Type B pancreatic cell (in vitro differentiated cells): Measurements from ENCODE around the gene TOM1L2. TPM values are rescaled to one million over a fixed set of nuclear protein-coding genes. Genes with fewer than 3 reads are reported as not detected.

Source experiments
- DNase-seq: peaks from one replicate; pipeline ENCODE4 v3.0.0; 2021; ENCODE audit warnings: mixed read lengths; ENCODE audit not compliant: unreplicated experiment; ENCODE audit errors: extremely low spot score
- H3K27ac Mint-ChIP-seq: 2 replicates; pipeline ENCODE4 v1.8.0; 2021; ENCODE audit warnings: mild to moderate bottlenecking, mixed read lengths
- H3K27me3 Mint-ChIP-seq: 2 replicates; pipeline ENCODE4 v1.8.0; 2021; ENCODE audit warnings: mixed read lengths
- H3K36me3 Mint-ChIP-seq: 2 replicates; pipeline ENCODE4 v1.8.0; 2021; ENCODE audit warnings: mixed read lengths
- H3K4me1 Mint-ChIP-seq: one replicate; pipeline ENCODE4 v1.8.0; 2021; ENCODE audit warnings: mixed read lengths; ENCODE audit not compliant: unreplicated experiment
- H3K4me3 Mint-ChIP-seq: 2 replicates; pipeline ENCODE4 v1.8.0; 2021; ENCODE audit warnings: mild to moderate bottlenecking, mixed read lengths
- H3K9me3 Mint-ChIP-seq: 2 replicates; pipeline ENCODE4 v1.8.0; 2021; ENCODE audit warnings: mixed read lengths
- CTCF ChIP-seq: fragments of 200-600 bp; sonication (generic); conservative IDR thresholded peaks from 2 replicates; pipeline ENCODE4 v1.5.0; 2021; ENCODE audit warnings: antibody characterized with exemption, mild to moderate bottlenecking
- total RNA-seq: library from RNA; stranded (reverse); gene quantifications from 2 replicates; pipeline ENCODE4 v1.2.1, GENCODE V29; 2021; ENCODE audit warnings: low replicate concordance

TOM1L2 gene
- total RNA-seq, 1 donor from 2014 or later, result 62.5 TPM

GRCh38 chr17:18017958-18018357, 45.8 kb upstream of the TOM1L2 start:
- Mint-ChIP-seq H3K9me3 (no peaks in the 10 kb centered on the region), H3K36me3 (peaks cover 3% of the 10 kb centered on the region), H3K27me3 (no peaks in the 10 kb centered on the region), H3K4me1 (peaks cover 12% of the 10 kb centered on the region), H3K27ac (peak overlapping the region; percentile 46), H3K4me3 (no peak overlapping the region)
- no peak for TF ChIP-seq CTCF
- no peak for DNase-seq

GRCh38 chr17:18016426-18016825, 44.2 kb upstream of the TOM1L2 start:
- Mint-ChIP-seq H3K4me1 (peaks cover 12% of the 10 kb centered on the region), H3K27me3 (no peaks in the 10 kb centered on the region), H3K27ac (no peak overlapping the region), H3K9me3 (no peaks in the 10 kb centered on the region), H3K4me3 (no peak overlapping the region), H3K36me3 (peaks cover 6% of the 10 kb centered on the region)
- TF ChIP-seq CTCF, result no peak
- DNase-seq, result no peak

- no peak for DNase-seq
- Mint-ChIP-seq H3K27me3 (no peaks in the 10 kb centered on the region), H3K9me3 (no peaks in the 10 kb centered on the region), H3K27ac (no peak overlapping the region), H3K36me3 (peaks cover 6% of the 10 kb centered on the region), H3K4me3 (no peak overlapping the region), H3K4me1 (peaks cover 12% of the 10 kb centered on the region)
- TF ChIP-seq CTCF, result no peak
Observed at GRCh38 chr17:18015593-18015992, 43.4 kb upstream of the TOM1L2 start.

- Mint-ChIP-seq H3K4me1 (peaks cover 4% of the 10 kb centered on the region), H3K27ac (no peak overlapping the region), H3K4me3 (no peak overlapping the region), H3K9me3 (no peaks in the 10 kb centered on the region), H3K27me3 (no peaks in the 10 kb centered on the region), H3K36me3 (peaks cover 6% of the 10 kb centered on the region)
- TF ChIP-seq CTCF, result no peak
- no peak for DNase-seq
Observed at GRCh38 chr17:18014006-18014405, 41.8 kb upstream of the TOM1L2 start.

- TF ChIP-seq CTCF, result no peak
- Mint-ChIP-seq H3K27me3 (no peaks in the 10 kb centered on the region), H3K36me3 (peaks cover 10% of the 10 kb centered on the region), H3K4me1 (no peaks in the 10 kb centered on the region), H3K9me3 (no peaks in the 10 kb centered on the region), H3K4me3 (no peak overlapping the region), H3K27ac (no peak overlapping the region)
- DNase-seq, result no peak
Observed at GRCh38 chr17:18011286-18011685, 39.1 kb upstream of the TOM1L2 start.
